GM19452 (cell line): ENCODE measurements around the gene ZNF17.
"Not testable (repeated sequence)": the region's sequence is repeated elsewhere in the genome, so short reads cannot be mapped to it uniquely, and the experiment has no call there.

ENCODE experiments used
- ATAC-seq: cut with Tn5 transposase; IDR thresholded peaks from one replicate; pipeline ENCODE4 v1.9.1; 2021; ENCODE audit not compliant: unreplicated experiment

The ZNF17 gene

DNA sequence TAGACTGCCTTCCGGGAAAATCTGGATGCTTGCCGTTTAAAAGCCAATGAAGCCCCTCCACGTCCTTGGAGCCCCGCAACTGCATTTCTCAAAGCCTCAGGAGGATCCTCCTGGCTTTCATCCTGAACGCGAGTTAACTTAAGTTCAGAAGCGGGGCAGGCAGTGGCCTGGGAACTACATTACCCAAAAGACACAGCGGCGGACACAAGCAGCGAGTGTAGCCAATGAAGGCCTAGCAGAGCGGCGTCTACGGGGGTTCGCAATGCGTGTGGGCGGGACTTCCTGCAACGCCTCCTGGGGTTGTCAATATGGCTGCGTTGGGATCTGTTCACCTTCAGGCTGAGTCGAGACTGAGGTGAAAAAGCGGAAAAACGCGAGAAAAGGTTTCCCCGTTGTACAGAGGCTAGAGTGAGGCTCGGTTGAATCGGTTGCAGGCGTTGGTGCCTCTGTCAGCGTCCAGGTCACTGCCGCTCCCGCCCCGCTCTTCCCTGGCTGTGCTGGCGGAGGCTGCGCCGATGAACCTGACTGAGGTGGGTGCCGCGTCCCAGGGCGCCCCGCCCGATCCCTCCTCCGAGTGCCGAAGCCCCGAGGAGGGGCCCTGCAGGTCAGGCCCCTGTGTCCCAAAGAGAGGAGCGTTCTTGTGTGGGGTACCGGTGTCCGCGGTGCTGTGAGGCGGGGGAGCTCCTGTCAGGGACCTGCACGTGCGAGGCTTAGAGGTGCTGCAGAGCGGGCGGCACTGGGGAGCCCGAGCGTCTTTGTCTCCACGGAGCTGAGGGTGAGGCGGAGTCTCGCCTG lies at the start of gene ZNF17:
Gene ZNF17, plus strand, starts transcription at position 285 of the 795 bp plus-strand sequence. CDS start 2,455 bp downstream, outside the sequence.
- peak; percentile 98 for ATAC-seq

DNA sequence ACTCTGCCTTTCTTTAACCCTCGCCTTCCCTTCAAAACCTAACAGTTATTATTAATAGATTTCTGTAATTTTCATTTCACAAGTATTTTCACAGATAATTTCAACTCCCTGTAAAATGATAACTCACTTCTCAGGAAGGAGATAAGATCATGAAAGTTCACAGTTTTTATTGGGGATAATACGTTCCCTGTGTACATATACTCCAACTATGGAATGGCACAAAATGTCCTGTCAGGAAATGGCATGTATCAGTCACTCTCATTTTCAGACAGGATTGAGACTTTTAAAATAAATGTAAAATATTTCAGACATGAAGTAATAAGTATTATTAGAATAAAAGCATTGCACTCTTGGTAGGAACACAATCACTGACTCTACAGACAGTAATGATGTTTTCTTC lies 48.5 kb upstream of the ZNF17 start:
- no peak for ATAC-seq

DNA sequence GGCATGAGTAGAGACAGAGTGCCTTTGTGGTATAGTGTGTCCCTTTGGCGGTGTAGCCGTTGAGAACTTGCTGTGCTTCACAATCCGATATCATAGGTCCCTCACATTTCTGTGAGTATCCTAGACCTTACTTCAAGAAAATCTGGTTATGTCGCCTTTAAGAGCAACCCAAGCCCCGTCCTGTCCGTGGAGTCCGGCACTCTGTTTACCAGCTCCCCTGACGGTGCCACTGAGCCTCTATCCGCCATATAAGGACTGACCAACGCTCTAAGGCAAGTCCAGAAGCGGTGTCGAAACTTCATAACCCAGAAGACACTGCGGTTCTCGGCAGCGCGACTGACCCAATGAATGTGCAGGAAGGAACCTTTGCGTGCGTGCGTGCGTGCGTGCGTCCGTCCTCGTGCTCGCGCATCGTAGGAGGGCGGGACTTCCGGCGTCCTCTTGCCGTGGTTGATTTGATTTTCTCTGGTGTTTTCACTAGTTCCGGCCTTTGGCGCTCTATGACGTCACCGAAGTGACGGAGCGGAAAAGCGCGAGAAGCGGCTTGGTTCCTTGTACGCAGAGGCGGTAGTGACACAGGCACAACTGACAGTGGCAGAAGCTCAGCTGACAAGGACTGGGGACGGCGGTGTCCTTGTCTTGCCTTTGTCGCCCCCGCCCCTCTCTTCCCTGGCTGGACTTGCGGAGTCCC lies 47.8 kb upstream of the ZNF17 start, which contains the start of the genes TRAPPC2B and ZNF547:
Gene TRAPPC2B, plus strand, starts transcription at position 555 of the 691 bp plus-strand sequence. CDS start 1,283 bp downstream, outside the sequence.
Gene ZNF547, plus strand, starts transcription at position 555 of the 691 bp plus-strand sequence. CDS start 5,005 bp downstream, outside the sequence.
- ATAC-seq = peak; percentile 95

- peak; percentile 8 for ATAC-seq
These were observed 47.2 kb upstream of the ZNF17 start for GRCh38 chr19:57363688-57364181.

DNA sequence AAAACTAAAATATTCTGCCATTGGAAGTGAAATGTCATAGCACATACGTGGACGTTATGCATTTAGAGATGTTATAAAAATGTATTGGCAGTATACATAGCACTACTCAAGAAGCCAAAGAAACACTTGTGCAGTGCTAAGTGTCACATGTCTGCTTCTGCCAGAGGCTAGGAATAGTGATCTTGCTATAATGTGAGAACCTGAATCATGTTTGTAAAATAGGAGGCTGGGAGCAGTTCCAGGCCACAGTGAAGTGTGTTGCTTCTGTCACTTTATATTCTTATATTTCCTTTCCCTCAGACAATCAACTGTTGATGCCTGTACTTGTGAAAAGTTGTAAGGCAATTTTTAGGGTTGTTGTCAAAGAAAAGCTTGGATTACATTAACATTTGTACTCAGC lies 44.2 kb upstream of the ZNF17 start:
- ATAC-seq = no peak

DNA sequence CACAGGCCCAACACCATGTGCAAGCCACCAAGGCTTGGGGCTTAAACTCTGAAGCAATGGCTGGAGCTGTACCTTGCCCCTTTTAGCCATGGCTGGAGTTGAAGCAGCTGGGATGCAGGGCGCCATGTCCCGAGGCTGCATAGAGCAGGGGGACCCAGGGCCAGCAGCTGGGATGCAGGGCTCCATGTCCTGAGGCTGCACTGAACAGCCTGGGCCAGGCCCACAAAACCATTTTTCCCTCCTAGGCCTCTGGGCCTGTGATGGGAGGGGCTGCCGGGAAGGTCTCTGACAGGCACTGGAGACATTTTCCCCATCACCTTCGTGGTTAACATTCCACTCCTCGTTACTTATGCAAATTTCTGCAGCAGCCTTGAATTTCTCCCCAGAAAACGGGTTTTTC lies 36.8 kb upstream of the ZNF17 start:
- no peak for ATAC-seq

DNA sequence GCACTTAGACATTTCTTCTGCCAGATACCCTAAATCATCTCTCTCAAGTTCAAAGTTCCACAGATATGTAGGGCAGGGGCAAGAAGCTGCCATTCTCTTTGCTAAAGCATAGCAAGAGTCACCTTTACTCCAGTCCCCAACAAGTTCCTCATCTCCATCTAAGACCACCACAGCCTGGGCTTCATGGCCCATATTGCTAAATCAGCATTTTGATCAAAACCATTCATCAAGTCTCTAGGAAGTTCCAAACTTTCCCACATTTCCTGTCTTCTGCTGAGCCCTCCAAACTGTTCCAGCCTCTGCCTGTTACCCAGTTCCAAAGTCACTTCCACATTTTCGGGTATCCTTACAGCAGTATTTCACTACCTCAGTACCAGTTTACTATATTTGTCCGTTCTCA lies 36.3 kb upstream of the ZNF17 start:
- ATAC-seq = not testable (repeated sequence)

DNA sequence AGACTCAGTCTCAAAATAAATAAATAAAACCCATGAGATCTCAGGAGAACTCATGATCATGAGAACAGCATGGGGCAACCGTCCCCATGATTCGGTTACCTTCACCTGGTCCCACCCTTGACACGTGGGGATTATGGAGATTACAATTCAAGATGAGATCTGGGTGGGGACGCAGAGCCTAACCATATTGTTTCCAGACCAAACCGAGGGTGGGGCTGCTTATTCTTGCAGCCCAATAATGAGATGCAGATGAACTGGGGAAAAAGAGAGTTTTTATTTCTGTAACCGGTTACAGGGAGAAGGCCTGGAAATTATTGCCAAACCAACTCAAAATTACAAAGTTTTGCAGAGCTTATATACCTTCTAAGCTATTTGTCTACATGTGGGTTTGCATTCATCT lies 34.8 kb upstream of the ZNF17 start:
- no peak for ATAC-seq

DNA sequence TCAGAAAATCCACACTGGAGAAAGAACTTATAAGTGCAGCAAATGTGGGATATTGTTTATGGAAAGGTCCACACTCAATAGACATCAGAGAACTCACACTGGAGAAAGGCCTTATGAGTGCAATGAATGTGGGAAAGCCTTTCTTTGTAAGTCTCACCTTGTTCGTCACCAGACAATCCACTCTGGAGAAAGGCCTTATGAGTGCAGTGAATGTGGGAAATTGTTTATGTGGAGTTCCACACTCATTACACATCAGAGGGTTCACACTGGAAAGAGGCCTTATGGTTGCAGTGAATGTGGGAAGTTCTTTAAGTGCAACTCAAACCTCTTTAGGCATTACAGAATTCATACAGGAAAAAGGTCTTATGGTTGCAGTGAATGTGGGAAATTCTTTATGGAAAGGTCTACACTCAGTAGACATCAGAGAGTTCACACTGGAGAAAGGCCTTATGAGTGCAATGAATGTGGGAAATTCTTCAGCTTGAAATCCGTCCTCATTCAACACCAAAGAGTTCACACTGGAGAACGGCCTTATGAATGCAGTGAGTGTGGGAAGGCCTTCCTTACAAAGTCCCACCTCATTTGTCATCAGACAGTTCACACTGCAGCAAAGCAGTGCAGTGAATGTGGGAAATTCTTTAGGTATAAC lies 33.3 kb upstream of the ZNF17 start:
- ATAC-seq = no peak

- ATAC-seq = no peak
These were observed 30.0 kb upstream of the ZNF17 start for GRCh38 chr19:57380923-57381322.

GRCh38 chr19:57382806-57383488 lies 28.0 kb upstream of the ZNF17 start:
- ATAC-seq = no peak

GRCh38 chr19:57389194-57389729 lies 21.7 kb upstream of the ZNF17 start:
- no peak for ATAC-seq

GRCh38 chr19:57389730-57390598 lies 21.0 kb upstream of the ZNF17 start, which contains the start of gene ZNF548:
TSS of gene ZNF548 (plus strand) at chr19:57389854. CDS start at chr19:57390100, 246 bp downstream.
- peak; percentile 97 for ATAC-seq

DNA sequence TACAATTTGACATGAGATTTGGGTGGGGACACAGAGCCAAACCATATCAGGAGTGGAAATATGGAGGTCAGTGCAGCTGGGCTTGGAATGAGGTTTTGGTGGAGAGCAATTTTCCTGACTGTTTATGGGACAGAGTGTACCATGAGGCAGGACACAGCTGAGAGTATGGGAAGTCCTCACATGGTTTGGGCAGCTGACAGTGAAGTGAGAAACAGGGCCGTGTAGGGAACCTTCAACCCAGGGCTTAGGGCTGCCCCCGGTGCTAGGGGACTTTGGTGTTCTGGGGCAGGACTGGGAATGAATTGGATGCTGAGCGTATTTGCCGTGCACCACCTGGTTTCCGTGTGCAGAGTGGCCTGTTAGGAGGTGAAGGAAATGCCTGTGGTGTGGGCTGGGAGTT lies 15.3 kb upstream of the ZNF17 start:
- ATAC-seq = no peak

DNA sequence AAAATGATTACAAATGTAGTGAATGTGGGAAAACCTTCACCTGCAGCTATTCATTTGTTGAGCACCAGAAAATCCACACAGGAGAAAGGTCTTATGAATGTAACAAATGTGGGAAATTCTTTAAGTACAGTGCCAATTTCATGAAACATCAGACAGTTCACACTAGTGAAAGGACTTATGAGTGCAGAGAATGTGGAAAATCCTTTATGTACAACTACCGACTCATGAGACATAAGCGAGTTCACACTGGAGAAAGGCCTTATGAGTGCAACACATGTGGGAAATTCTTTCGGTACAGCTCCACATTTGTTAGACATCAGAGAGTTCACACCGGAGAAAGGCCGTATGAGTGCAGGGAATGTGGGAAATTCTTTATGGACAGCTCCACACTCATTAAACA lies 12.1 kb upstream of the ZNF17 start:
- ATAC-seq = no peak

DNA sequence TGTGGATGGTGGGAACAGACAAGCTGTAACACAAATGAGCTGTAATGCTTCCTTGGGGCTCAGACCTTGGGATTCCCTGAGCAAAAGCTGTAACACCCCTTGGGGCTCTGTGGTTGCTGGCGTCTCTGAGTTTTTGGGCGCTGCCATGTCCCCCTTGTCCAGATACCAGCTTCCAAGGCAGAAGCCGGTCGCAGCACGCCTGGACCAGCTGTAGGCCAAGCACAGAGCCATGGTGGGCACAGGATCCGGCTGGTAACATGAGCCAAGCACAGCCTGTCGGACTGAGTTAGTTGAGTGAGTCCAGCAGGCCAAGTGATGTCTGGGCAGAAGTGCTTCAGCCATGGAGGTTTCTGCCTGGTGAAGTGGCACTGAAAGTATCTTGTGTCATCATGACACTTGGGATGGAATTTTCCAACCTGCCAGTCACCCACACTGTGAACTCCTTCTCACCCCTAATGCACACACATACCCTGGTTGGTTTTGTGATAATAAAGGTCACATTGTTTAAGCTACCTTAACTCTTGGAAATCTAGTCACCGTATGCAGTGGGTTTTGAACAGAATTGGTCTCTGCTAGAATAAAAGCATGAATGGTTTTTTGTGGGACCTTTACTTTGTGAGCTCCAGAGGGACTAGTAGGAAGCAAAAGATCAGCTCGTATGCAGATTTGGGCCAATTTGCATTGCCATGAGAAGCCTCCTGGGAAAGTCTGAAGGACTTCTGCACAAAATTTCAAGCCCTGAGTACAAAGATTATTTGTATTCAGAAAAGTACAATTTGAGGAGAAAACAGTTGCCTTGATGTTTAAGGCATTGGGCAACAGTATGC lies 7.0 kb upstream of the ZNF17 start:
- no peak for ATAC-seq

DNA sequence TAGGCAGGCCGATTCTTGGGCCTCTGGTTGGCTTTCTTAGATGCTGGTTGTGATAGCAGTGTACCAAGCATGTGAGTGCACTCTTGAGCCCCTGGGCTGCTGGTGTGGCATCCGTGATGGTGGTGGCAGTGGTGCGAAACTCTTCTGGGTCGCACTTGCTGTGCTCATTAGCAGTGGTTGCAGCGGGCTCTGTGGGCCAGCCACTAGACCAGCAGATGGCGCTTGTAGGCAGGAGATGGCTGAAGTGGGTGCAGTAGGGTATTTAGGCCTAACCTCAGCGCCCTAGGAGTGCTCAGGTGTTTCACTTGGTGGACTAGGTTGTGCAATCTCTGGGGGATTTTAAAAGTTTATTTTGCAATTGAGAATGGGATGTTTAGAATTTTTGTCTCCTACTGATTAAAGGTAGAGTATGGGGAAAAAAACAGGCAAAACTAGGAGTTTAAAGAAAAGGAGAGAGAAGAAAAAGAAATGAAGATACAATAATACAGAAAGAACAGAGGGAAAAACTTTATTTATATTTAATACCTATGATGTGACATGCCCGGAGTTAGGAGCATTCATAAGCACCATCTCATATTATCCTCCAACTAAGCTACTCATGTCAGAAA lies 4.3 kb upstream of the ZNF17 start:
- ATAC-seq = no peak

DNA sequence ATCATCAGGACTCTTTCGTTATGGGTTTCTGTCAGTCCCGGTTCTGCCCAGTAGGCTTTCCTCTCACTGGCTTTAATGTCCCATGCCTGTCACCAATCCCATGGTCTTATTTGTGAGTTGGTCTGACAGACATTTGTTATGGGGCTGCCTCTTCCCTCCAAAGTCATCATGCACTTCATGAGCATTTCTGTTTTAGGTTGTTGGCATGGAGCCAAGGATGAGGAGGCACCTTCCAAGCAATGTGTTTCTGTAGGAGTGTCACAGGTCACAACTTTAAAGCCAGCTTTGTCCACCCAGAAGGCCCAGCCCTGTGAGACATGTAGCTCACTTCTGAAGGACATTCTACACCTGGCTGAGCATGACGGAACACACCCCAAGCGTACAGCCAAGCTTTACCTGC lies 8.5 kb downstream of the ZNF17 start:
- no peak for ATAC-seq
